ENCODE results near the gene MYL3.
"Not testable (repeated sequence)": the region's sequence is repeated elsewhere in the genome, so short reads cannot be mapped to it uniquely, and the experiment has no call there.

Gene MYL3

DNA sequence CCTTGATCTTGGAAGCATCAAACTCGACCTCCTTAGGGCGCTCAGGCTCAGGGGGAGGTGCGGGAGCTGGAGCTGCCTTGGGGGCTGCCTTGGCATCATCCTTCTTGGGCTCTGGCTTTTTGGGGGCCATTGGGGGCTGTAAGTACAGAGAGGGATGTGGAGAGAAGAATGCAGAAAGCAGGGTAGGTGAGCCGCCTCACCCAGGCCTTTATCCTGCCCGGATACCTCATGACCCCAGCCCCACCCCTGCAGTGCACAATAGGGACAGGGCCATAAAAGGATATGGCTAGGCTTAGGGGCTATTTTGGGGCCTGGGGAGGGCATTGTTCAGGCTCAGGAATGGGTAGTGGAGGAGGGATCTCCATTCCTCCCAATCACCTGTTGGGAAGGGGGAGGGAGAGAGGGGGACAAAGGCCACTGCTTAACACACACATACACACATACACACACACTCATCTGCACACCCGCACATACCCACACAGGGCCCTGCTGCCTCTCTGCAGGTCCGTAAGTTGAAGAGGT is at the start of gene MYL3:
MYL3 (minus strand) TSS at position 184 of the 522 bp plus-strand sequence; CDS start at position 130, 54 bp downstream.
- H3K27me3 Mint-ChIP-seq (ENCODE audit: low read depth) = no peaks in the 10 kb centered on the region
- no peaks in the 10 kb centered on the region for H3K36me3 Mint-ChIP-seq (ENCODE audit: low read depth)

GRCh38 chr3:46912986-46913385 is 49.7 kb upstream of the MYL3 start:
- H3K9me3 Mint-ChIP-seq = peaks cover 4% of the 10 kb centered on the region
- H3K4me3 Mint-ChIP-seq = no peak overlapping the region
- no peak overlapping the region for H3K27ac Mint-ChIP-seq
- H3K36me3 Mint-ChIP-seq (ENCODE audit: low read depth) = peaks cover 28% of the 10 kb centered on the region
- DNase-seq (ENCODE audit: low spot score) = no peak
- H3K27me3 Mint-ChIP-seq (ENCODE audit: low read depth) = no peaks in the 10 kb centered on the region
- H3K4me1 Mint-ChIP-seq (ENCODE audit: low read depth) = peaks cover 13% of the 10 kb centered on the region

More for the DNA sequence above, at the start of gene MYL3:
- Mint-ChIP-seq H3K4me1 (ENCODE audit: low read depth) (no peaks in the 10 kb centered on the region), H3K4me3 (no peak within 1 kb of the TSS), H3K27ac (no peak within 1 kb of the TSS), H3K9me3 (no peaks in the 10 kb centered on the region)
- DNase-seq (ENCODE audit: low spot score) = no peak

GRCh38 chr3:46910914-46911313 is 47.7 kb upstream of the MYL3 start:
- H3K27ac Mint-ChIP-seq; H3K36me3 Mint-ChIP-seq (ENCODE audit: low read depth); H3K4me3 Mint-ChIP-seq; DNase-seq (ENCODE audit: low spot score); H3K27me3 Mint-ChIP-seq (ENCODE audit: low read depth); H3K9me3 Mint-ChIP-seq: not testable (repeated sequence)
- H3K4me1 Mint-ChIP-seq (ENCODE audit: low read depth) = peaks cover 13% of the 10 kb centered on the region

GRCh38 chr3:46910166-46910760 is 47.0 kb upstream of the MYL3 start:
- H3K36me3 Mint-ChIP-seq (ENCODE audit: low read depth) = peaks cover 6% of the 10 kb centered on the region
- no peaks in the 10 kb centered on the region for H3K9me3 Mint-ChIP-seq
- H3K4me1 Mint-ChIP-seq (ENCODE audit: low read depth) = peaks cover 10% of the 10 kb centered on the region
- DNase-seq (ENCODE audit: low spot score) = no peak
- H3K27me3 Mint-ChIP-seq (ENCODE audit: low read depth) = no peaks in the 10 kb centered on the region
- no peak overlapping the region for H3K27ac Mint-ChIP-seq
- no peak overlapping the region for H3K4me3 Mint-ChIP-seq

GRCh38 chr3:46909535-46910161 is 46.4 kb upstream of the MYL3 start:
- Mint-ChIP-seq H3K9me3 (no peaks in the 10 kb centered on the region), H3K27me3 (ENCODE audit: low read depth) (no peaks in the 10 kb centered on the region), H3K4me3 (no peak overlapping the region), H3K27ac (no peak overlapping the region), H3K36me3 (ENCODE audit: low read depth) (peaks cover 4% of the 10 kb centered on the region), H3K4me1 (ENCODE audit: low read depth) (peaks cover 10% of the 10 kb centered on the region)
- DNase-seq (ENCODE audit: low spot score) = peak; percentile 72

DNA sequence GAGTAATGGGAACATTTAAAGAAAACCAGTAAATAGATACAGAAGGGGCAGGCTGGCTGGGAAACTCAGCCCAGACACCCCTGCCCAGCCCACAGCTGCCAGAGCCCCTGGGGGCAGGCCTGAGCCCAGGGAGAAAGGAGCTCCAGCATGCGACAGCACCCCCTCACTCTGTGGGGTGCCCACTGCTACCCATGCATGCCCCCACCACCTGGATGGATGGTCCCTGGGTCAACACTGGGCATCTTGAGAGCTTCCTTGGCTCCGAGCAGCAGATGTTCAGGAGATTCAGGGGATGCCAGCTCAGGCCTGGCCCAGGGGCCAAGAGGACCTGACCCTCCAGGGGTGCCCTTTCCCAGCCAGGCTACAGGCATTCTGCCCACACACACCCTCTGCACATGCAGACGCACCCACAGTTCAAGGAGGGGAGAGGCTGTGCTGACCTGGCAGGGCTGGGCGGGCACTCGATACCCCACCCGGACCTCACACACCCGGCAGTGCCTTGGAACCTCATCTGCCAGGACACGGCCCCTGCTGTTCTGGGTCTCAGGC is 45.8 kb upstream of the MYL3 start:
- no peak overlapping the region for H3K27ac Mint-ChIP-seq
- peaks cover 10% of the 10 kb centered on the region for H3K4me1 Mint-ChIP-seq (ENCODE audit: low read depth)
- peaks cover 4% of the 10 kb centered on the region for H3K36me3 Mint-ChIP-seq (ENCODE audit: low read depth)
- H3K27me3 Mint-ChIP-seq (ENCODE audit: low read depth) = no peaks in the 10 kb centered on the region
- no peak for DNase-seq (ENCODE audit: low spot score)
- H3K4me3 Mint-ChIP-seq = no peak overlapping the region
- no peaks in the 10 kb centered on the region for H3K9me3 Mint-ChIP-seq

DNA sequence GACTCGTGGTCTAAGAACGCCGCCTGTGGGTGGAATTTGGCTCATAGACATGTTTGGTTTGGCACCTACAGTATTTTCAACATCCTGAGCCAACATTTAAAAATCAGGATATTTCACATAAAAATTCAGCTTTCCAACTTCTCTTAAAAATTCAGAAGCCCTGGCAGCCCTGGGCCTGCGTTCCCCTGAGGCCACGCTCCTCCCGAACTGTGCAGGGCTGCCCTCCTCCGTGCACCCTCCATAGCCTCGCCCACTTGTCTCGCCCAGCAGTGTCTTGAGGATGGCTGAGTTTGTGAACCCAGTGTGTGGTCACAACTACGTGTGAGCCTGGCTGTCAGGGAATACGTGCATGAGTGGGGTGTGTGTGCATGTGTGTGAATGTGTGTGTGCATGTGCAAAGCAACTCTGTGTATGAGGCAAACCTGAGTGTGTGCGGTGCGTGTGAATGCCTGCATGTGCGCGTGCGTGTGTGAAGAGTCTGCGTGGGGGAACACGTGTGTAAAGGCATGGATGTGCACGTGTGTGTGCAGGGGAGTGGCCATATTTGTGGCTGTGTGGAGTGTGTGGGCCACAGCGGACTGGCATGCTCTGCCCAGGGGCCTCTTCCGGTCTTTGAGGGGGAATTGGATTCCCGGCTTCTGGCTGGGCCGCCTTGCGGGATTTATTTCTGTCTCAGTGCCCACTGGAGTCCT is 45.2 kb upstream of the MYL3 start:
- Mint-ChIP-seq H3K27me3 (ENCODE audit: low read depth) (no peaks in the 10 kb centered on the region), H3K9me3 (no peaks in the 10 kb centered on the region), H3K4me3 (no peak overlapping the region), H3K4me1 (ENCODE audit: low read depth) (peaks cover 5% of the 10 kb centered on the region), H3K27ac (no peak overlapping the region), H3K36me3 (ENCODE audit: low read depth) (peaks cover 2% of the 10 kb centered on the region)
- DNase-seq (ENCODE audit: low spot score) = no peak

GRCh38 chr3:46907960-46908293 is 44.7 kb upstream of the MYL3 start:
- Mint-ChIP-seq H3K9me3 (no peaks in the 10 kb centered on the region), H3K27me3 (ENCODE audit: low read depth) (no peaks in the 10 kb centered on the region), H3K36me3 (ENCODE audit: low read depth) (peaks cover 1% of the 10 kb centered on the region), H3K4me1 (ENCODE audit: low read depth) (peaks cover 4% of the 10 kb centered on the region), H3K27ac (no peak overlapping the region), H3K4me3 (no peak overlapping the region)
- no peak for DNase-seq (ENCODE audit: low spot score)

DNA sequence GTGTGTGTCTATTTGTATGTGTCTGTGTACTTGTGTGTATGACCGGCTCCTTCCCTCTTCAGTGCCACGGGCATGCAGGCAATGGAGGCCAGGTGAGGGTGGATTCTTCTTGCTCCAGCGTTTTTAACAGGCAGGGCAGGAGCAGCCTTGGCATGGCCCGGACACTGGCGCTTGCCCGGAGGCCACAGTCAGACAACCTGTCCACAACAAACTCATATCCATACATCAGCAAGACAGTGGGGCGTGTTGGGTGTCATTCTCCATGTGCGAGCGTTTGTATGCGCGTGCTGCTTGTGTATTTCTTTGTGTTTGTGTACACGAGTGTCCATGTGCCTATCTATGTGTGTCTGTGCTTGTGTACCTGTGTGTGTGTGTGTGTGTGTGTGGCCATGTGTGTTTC is 44.0 kb upstream of the MYL3 start:
- DNase-seq (ENCODE audit: low spot score) = no peak
- no peaks in the 10 kb centered on the region for H3K27me3 Mint-ChIP-seq (ENCODE audit: low read depth)
- H3K4me3 Mint-ChIP-seq = no peak overlapping the region
- H3K36me3 Mint-ChIP-seq (ENCODE audit: low read depth) = peaks cover under 1% of the 10 kb centered on the region
- no peaks in the 10 kb centered on the region for H3K9me3 Mint-ChIP-seq
- no peak overlapping the region for H3K27ac Mint-ChIP-seq
- H3K4me1 Mint-ChIP-seq (ENCODE audit: low read depth) = peaks cover 4% of the 10 kb centered on the region

DNA sequence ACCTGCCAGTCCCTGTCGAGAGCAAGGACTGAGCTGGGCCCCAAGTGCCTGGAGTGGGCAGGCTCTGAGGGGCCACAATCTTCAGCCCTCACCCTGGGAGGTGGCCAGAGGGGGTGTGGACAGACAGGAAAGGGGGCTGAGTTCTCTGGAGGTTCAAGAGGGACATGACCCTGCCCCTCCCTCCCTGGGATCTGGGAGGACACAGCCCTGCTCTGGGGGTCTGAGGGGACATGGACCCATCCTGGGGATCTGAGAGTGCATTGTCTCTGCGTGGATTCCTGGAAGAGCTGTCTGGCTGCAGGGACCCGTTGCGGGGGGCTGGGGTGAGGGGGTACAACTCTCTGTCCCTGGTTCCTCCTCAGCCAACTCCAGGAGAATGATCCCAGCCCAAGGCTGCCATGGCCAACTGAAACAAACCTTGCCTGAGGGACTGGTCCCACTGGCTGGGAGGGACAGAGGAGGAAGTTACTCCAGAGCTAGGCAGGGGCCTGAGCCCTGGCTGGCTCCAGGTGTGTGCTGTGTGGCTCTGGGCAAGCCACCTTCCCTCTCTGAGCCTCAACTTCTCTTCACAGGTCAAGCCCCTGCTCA is 43.3 kb upstream of the MYL3 start:
- Mint-ChIP-seq H3K27ac (no peak overlapping the region), H3K9me3 (no peaks in the 10 kb centered on the region), H3K36me3 (ENCODE audit: low read depth) (no peaks in the 10 kb centered on the region), H3K27me3 (ENCODE audit: low read depth) (no peaks in the 10 kb centered on the region), H3K4me1 (ENCODE audit: low read depth) (peaks cover 4% of the 10 kb centered on the region), H3K4me3 (no peak overlapping the region)
- DNase-seq (ENCODE audit: low spot score) = no peak

DNA sequence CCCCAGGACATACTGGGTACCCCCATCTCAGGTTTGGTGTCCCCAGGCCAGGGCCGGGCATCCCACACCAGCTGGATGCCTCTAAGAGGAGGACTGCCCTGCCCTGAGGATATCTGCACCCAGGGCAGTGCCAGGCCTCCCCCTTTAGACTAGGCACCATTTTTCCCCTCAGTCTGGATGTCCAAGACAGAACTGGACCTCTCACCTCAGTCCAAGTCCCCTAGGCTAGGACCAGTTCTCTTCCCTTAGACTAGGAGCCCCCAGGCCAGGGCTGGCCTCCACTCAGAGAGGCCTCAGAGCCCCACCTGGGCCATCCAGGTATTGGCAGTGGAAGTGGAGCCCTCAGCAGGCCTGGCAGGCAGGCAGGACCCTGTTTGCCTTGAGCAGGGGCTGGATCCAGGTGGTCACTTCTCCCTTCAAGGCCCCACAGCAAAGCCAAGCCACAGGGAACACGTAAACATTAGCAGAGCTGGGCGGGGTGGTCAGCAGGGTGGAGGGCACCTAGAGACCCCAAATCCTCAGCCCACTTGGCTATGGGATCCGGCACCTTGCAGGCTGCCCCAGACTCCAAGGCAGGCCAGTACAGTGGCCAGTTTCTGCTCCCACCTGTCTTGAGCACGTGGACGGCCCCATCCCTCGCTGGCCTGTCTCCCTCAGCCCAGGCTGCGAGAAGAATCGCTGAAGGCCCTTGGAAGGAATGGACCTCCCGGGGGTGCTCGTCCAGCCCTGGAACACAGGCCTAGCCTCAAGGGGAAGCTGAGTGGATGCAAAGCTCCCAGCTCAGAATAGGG is 42.6 kb upstream of the MYL3 start:
- DNase-seq (ENCODE audit: low spot score) = no peak
- Mint-ChIP-seq H3K27ac (no peak overlapping the region), H3K36me3 (ENCODE audit: low read depth) (no peaks in the 10 kb centered on the region), H3K27me3 (ENCODE audit: low read depth) (no peaks in the 10 kb centered on the region), H3K9me3 (no peaks in the 10 kb centered on the region), H3K4me1 (ENCODE audit: low read depth) (peaks cover 4% of the 10 kb centered on the region), H3K4me3 (no peak overlapping the region)

GRCh38 chr3:46905213-46905560 is 41.9 kb upstream of the MYL3 start:
- H3K27ac Mint-ChIP-seq = no peak overlapping the region
- no peaks in the 10 kb centered on the region for H3K27me3 Mint-ChIP-seq (ENCODE audit: low read depth)
- H3K9me3 Mint-ChIP-seq = no peaks in the 10 kb centered on the region
- no peak for DNase-seq (ENCODE audit: low spot score)
- H3K4me1 Mint-ChIP-seq (ENCODE audit: low read depth) = peaks cover 4% of the 10 kb centered on the region
- no peak overlapping the region for H3K4me3 Mint-ChIP-seq
- H3K36me3 Mint-ChIP-seq (ENCODE audit: low read depth) = no peaks in the 10 kb centered on the region

- Mint-ChIP-seq H3K4me1 (ENCODE audit: low read depth) (peaks cover 4% of the 10 kb centered on the region), H3K27me3 (ENCODE audit: low read depth) (no peaks in the 10 kb centered on the region), H3K27ac (no peak overlapping the region), H3K4me3 (no peak overlapping the region), H3K9me3 (no peaks in the 10 kb centered on the region), H3K36me3 (ENCODE audit: low read depth) (no peaks in the 10 kb centered on the region)
- DNase-seq (ENCODE audit: low spot score) = no peak
These were observed 41.3 kb upstream of the MYL3 start for GRCh38 chr3:46904303-46905212.
